Stomach (tissue), 4 donors: Measurements from ENCODE around the gene ATF5.

Experiments
- EP300 ChIP-seq: sonication (generic); formaldehyde crosslinking; IDR thresholded peaks from one replicate; pipeline ENCODE4 v1.6.1; 2017; ENCODE audit warnings: antibody characterized with exemption
- POLR2A ChIP-seq, 4 donors: fragments of 450-650 bp; IDR thresholded peaks; one replicate each; pipeline ENCODE4 v1.6.1; 2016; ENCODE audit warnings: antibody characterized with exemption in 4 of 4, control low read depth in 2 of 4, mild to moderate bottlenecking in 1 of 4, moderate library complexity in 1 of 4
- POLR2AphosphoS5 ChIP-seq, 3 donors: sonication (generic); formaldehyde crosslinking; IDR thresholded peaks; one replicate each; pipeline ENCODE4 v1.6.1; 2016; ENCODE audit warnings: antibody characterized with exemption in 3 of 3
- TF ChIP-seq, protein P1 (sequence below), 7 experiments: fragments of 450-650 bp in 4 of 7; fragments of 200-600 bp in 3 of 7; sonication (generic) in 3 of 7; IDR thresholded peaks; one replicate each; pipeline ENCODE4 v1.5.1; 2016 to 2019; ENCODE audit warnings: antibody characterized with exemption in 7 of 7, control low read depth in 2 of 7, mild to moderate bottlenecking in 1 of 7

DNA sequence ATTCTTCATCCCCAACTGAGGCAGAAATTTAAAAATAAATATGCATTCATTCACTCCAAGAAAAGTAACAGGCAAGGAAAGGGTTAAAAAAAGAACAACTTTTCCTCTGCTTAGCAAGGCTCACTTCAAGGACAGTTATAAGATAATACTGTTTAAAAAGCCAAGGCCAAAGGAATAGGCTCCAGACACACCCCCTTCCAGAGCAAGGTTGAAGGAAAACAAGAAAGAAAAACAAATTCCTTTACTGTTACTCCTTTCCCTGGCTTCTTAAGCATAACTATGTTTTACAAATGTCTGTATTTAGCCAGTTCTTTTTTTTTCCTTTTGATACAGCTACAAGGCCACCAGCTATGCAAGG lies 23.5 kb downstream of the ATF5 start:
- TF ChIP-seq, protein P1, sequence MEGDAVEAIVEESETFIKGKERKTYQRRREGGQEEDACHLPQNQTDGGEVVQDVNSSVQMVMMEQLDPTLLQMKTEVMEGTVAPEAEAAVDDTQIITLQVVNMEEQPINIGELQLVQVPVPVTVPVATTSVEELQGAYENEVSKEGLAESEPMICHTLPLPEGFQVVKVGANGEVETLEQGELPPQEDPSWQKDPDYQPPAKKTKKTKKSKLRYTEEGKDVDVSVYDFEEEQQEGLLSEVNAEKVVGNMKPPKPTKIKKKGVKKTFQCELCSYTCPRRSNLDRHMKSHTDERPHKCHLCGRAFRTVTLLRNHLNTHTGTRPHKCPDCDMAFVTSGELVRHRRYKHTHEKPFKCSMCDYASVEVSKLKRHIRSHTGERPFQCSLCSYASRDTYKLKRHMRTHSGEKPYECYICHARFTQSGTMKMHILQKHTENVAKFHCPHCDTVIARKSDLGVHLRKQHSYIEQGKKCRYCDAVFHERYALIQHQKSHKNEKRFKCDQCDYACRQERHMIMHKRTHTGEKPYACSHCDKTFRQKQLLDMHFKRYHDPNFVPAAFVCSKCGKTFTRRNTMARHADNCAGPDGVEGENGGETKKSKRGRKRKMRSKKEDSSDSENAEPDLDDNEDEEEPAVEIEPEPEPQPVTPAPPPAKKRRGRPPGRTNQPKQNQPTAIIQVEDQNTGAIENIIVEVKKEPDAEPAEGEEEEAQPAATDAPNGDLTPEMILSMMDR (IDR thresholded peaks at IDR 0.05), result no peak
- TF ChIP-seq POLR2A (IDR thresholded peaks at IDR 0.05) (no peak), POLR2AphosphoS5 (IDR thresholded peaks at IDR 0.05) (no peak), EP300 (no peak)
